H9 (cell line): ENCODE data around the gene ERC2. TPM values are rescaled to one million over a fixed set of nuclear protein-coding genes. Genes with fewer than 3 reads are reported as not detected.

Source experiments
- DNase-seq: peaks from one replicate; pipeline ENCODE4 v3.0.0-alpha.2; 2017
- H2AFZ ChIP-seq: one replicate; pipeline ENCODE4 v1.6.1; 2013; ENCODE audit warnings: mild to moderate bottlenecking, low read length, control low read depth, moderate library complexity
- H2AK5ac ChIP-seq: 2 replicates; pipeline ENCODE4 v1.6.1; 2013; ENCODE audit warnings: low read length, control low read depth, mixed read lengths; ENCODE audit not compliant: insufficient read length
- H2BK120ac ChIP-seq: one replicate; pipeline ENCODE4 v1.6.1; 2013; ENCODE audit warnings: low read depth, mild to moderate bottlenecking, low read length, control low read depth, inconsistent platforms; ENCODE audit not compliant: poor library complexity, severe bottlenecking
- H2BK12ac ChIP-seq: 2 replicates; pipeline ENCODE4 v1.6.1; 2013; ENCODE audit warnings: low read length, control low read depth, mixed read lengths, low read depth; ENCODE audit not compliant: insufficient read length
- H2BK15ac ChIP-seq: 2 replicates; pipeline ENCODE4 v1.6.1; 2013; ENCODE audit warnings: low read depth, low read length, control low read depth
- H2BK20ac ChIP-seq: one replicate; pipeline ENCODE4 v1.6.1; 2013; ENCODE audit warnings: low read depth, mild to moderate bottlenecking, low read length, control low read depth, inconsistent platforms; ENCODE audit not compliant: poor library complexity, severe bottlenecking
- H2BK5ac ChIP-seq: 2 replicates; pipeline ENCODE4 v1.6.1; 2013; ENCODE audit warnings: low read length, control low read depth, mixed read lengths; ENCODE audit not compliant: insufficient read length
- H3K14ac ChIP-seq: 2 replicates; pipeline ENCODE4 v1.6.1; 2013; ENCODE audit warnings: low read length, control low read depth; ENCODE audit not compliant: insufficient read depth
- H3K18ac ChIP-seq: 2 replicates; pipeline ENCODE4 v1.6.1; 2013; ENCODE audit warnings: low read depth, mild to moderate bottlenecking, mixed read lengths, low read length, control low read depth; ENCODE audit not compliant: insufficient read length
- H3K23ac ChIP-seq: 2 replicates; pipeline ENCODE4 v1.6.1; 2013; ENCODE audit warnings: low read length, control low read depth, mixed read lengths, low read depth; ENCODE audit not compliant: insufficient read length
- H3K23me2 ChIP-seq: 2 replicates; pipeline ENCODE4 v1.6.1; 2013; ENCODE audit warnings: low read depth, mild to moderate bottlenecking, mixed read lengths, low read length, control low read depth; ENCODE audit not compliant: insufficient read length, poor library complexity, severe bottlenecking
- H3K27ac ChIP-seq: 2 replicates; pipeline ENCODE4 v1.5.1; 2013; ENCODE audit warnings: low read length, control low read depth, mixed read lengths, low read depth; ENCODE audit not compliant: insufficient read length
- H3K27me3 ChIP-seq: 2 replicates; pipeline ENCODE4 v1.6.1; 2013; ENCODE audit warnings: low read length, control low read depth, inconsistent platforms; ENCODE audit not compliant: insufficient read depth
- H3K4ac ChIP-seq: 2 replicates; pipeline ENCODE4 v1.6.1; 2013; ENCODE audit warnings: low read depth, mild to moderate bottlenecking, control low read depth, inconsistent platforms, low read length, moderate library complexity
- H3K4me1 ChIP-seq: 2 replicates; pipeline ENCODE4 v1.6.1; 2013; ENCODE audit warnings: low read length, control low read depth, inconsistent platforms; ENCODE audit not compliant: insufficient read depth
- H3K4me2 ChIP-seq: 2 replicates; pipeline ENCODE4 v1.6.1; 2013; ENCODE audit warnings: low read length, control low read depth, mixed read lengths; ENCODE audit not compliant: insufficient read length, insufficient read depth
- H3K56ac ChIP-seq: 2 replicates; pipeline ENCODE4 v1.6.1; 2013; ENCODE audit warnings: low read depth, mild to moderate bottlenecking, mixed read lengths, low read length, control low read depth; ENCODE audit not compliant: insufficient read length
- H3K79me1 ChIP-seq: 2 replicates; pipeline ENCODE4 v1.6.1; 2013; ENCODE audit warnings: low read depth, mild to moderate bottlenecking, moderate library complexity, low read length, control low read depth, inconsistent platforms; ENCODE audit not compliant: insufficient read depth, poor library complexity, severe bottlenecking
- H3K79me2 ChIP-seq: 2 replicates; pipeline ENCODE4 v1.6.1; 2013; ENCODE audit warnings: low read length, control low read depth, inconsistent platforms; ENCODE audit not compliant: insufficient read depth
- H3K9ac ChIP-seq: 2 replicates; pipeline ENCODE4 v1.6.1; 2013; ENCODE audit warnings: low read length, control low read depth, mixed read lengths; ENCODE audit not compliant: insufficient read length; ENCODE audit errors: extremely low read depth
- H3K9me3 ChIP-seq: one replicate; pipeline ENCODE4 v1.6.1; 2013; ENCODE audit warnings: low read depth, low read length, inconsistent platforms; ENCODE audit not compliant: control insufficient read depth
- H3T11ph ChIP-seq: one replicate; pipeline ENCODE4 v1.6.1; 2013; ENCODE audit warnings: mild to moderate bottlenecking, low read length, control low read depth, inconsistent platforms
- H4K20me1 ChIP-seq: one replicate; pipeline ENCODE4 v1.6.1; 2013; ENCODE audit not compliant: control insufficient read depth, insufficient read length, insufficient read depth
- H4K5ac ChIP-seq: 2 replicates; pipeline ENCODE4 v1.6.1; 2013; ENCODE audit warnings: low read depth, mild to moderate bottlenecking, mixed read lengths, low read length, control low read depth; ENCODE audit not compliant: insufficient read length
- H4K8ac ChIP-seq: replicated peaks from 2 replicates; pipeline ENCODE4 v1.6.1; 2013; ENCODE audit warnings: low read length, control low read depth, mixed read lengths, low read depth; ENCODE audit not compliant: insufficient read length
- H4K91ac ChIP-seq: 2 replicates; pipeline ENCODE4 v1.6.1; 2013; ENCODE audit warnings: low read depth, mild to moderate bottlenecking, moderate library complexity, mixed read lengths, low read length, control low read depth; ENCODE audit not compliant: insufficient read length
- H3K27ac Mint-ChIP-seq, 3 experiments: 2 replicates in 2 of 3; 3 replicates in 1 of 3; pipeline ENCODE4 v1.8.0; 2020 to 2021; ENCODE audit warnings: mixed read lengths in 3 of 3, mild to moderate bottlenecking in 1 of 3, moderate library complexity in 1 of 3
- H3K27me3 Mint-ChIP-seq: 2 replicates; pipeline ENCODE4 v1.8.0; 2021; ENCODE audit warnings: low read depth, mild to moderate bottlenecking, moderate library complexity, mixed read lengths
- H3K36me3 Mint-ChIP-seq, 3 experiments: 2 replicates in 2 of 3; 3 replicates in 1 of 3; pipeline ENCODE4 v1.8.0; 2020 to 2021; ENCODE audit warnings: low read depth in 3 of 3, mixed read lengths in 3 of 3; ENCODE audit not compliant: insufficient read depth in 1 of 3
- H3K4me1 Mint-ChIP-seq, 2 experiments: 2 replicates each; pipeline ENCODE4 v1.8.0; 2020; ENCODE audit warnings: mixed read lengths in 2 of 2
- H3K4me3 Mint-ChIP-seq, 2 experiments: 2 replicates in 1 of 2; 3 replicates in 1 of 2; pipeline ENCODE4 v1.8.0; 2020 to 2021; ENCODE audit warnings: mild to moderate bottlenecking in 2 of 2, mixed read lengths in 2 of 2, moderate library complexity in 1 of 2
- H3K9me3 Mint-ChIP-seq, 2 experiments: 2 replicates in 1 of 2; 3 replicates in 1 of 2; pipeline ENCODE4 v1.8.0; 2020; ENCODE audit warnings: mild to moderate bottlenecking in 2 of 2, mixed read lengths in 2 of 2, moderate library complexity in 1 of 2
- CTCF ChIP-seq: fragments of 200-600 bp; sonication (generic); conservative IDR thresholded peaks from 3 replicates; pipeline ENCODE4 v1.8.0; 2021; ENCODE audit warnings: antibody characterized with exemption, mild to moderate bottlenecking
- WGBS: extraction: QIAGEN DNeasy Blood & Tissue Kit; methylation state at CpG from one replicate; pipeline ENCODE4 v1.1.7; 2013; ENCODE audit warnings: missing lambda C conversion rate, low lambda C conversion rate, mixed read lengths; ENCODE audit not compliant: insufficient read length; ENCODE audit errors: extremely low coverage; 5-methylcytosine and 5-hydroxymethylcytosine counted together
- total RNA-seq: library from RNA; stranded (reverse); gene quantifications from 2 replicates; pipeline ENCODE4 v1.2.1, GENCODE V29; 2021

The ERC2 gene
- total RNA-seq, 1 experiment from 2014 or later: 15.4 TPM

GRCh38 chr3:56357266-56357665, 111.0 kb downstream of the ERC2 start:
- Histone ChIP-seq H2BK15ac (no peak overlapping the region), H4K20me1 (no peaks in the 10 kb centered on the region), H3K18ac (no peak overlapping the region), H3K4ac (no peak overlapping the region), H3K14ac (no peak overlapping the region), H4K91ac (no peak overlapping the region), H3K9ac (no peak overlapping the region), H2BK20ac (no peak overlapping the region), H3K9me3 (no peaks in the 10 kb centered on the region), H3K27me3 (no peaks in the 10 kb centered on the region), H3K79me1 (no peaks in the 10 kb centered on the region), H3T11ph (no peak overlapping the region), H4K5ac (no peak overlapping the region), H2BK120ac (no peak overlapping the region), H2BK12ac (no peak overlapping the region), H3K23ac (no peak overlapping the region), H2AK5ac (no peak overlapping the region), H3K4me2 (no peak overlapping the region), H3K79me2 (no peaks in the 10 kb centered on the region), H3K27ac (no peak overlapping the region), H3K23me2 (no peaks in the 10 kb centered on the region), H3K56ac (no peak overlapping the region), H4K8ac (no peak overlapping the region), H2BK5ac (no peak overlapping the region), H3K4me1 (no peaks in the 10 kb centered on the region; the same call in 1 of the 2 replicates), H2AFZ (no peak overlapping the region)
- Mint-ChIP-seq H3K4me3 (no peak overlapping the region), H3K9me3 (no peaks in the 10 kb centered on the region), H3K27ac (peak overlapping the region in 1 of 3 experiments; percentile 83; a peak in 2 of 7 replicates), H3K27me3 (no peaks in the 10 kb centered on the region), H3K4me1 (peaks cover 21 to 26% of the 10 kb centered on the region in 2 experiments), H3K36me3 (peaks cover 2 to 7% (median 3%) of the 10 kb centered on the region in 3 experiments; a peak in 5 of 7 replicates)
- DNase-seq: peak; percentile 37
- no peak for TF ChIP-seq CTCF
- WGBS: no CpG with 5 or more reads among the region's 3 CpGs
